Measurements from ENCODE around the gene CTDSPL. TPM values are rescaled to one million over a fixed set of nuclear protein-coding genes. Genes with fewer than 3 reads are reported as not detected.

Gene CTDSPL
- total and polyA plus RNA-seq, 4 donors: 8.4 to 17.2 (median 14.2) TPM

- peak overlapping the region; percentile 72 to 89 for H3K9ac ChIP-seq (ENCODE audit: low read depth in 1 of 2, low read length in 2 of 2)
Measured at GRCh38 chr3:37963635-37964034, 102.0 kb downstream of the CTDSPL start.

More at GRCh38 chr3:37963635-37964034, 102.0 kb downstream of the CTDSPL start:
- TF ChIP-seq NR2F2 (IDR thresholded peaks at IDR 0.05) (no peak), REST (IDR thresholded peaks at IDR 0.05) (peak; percentile 57), FOXA1 (IDR thresholded peaks at IDR 0.05) (no peak), TAF1 (conservative IDR thresholded peaks at IDR 0.05) (peak; percentile 84), RAD21 (IDR thresholded peaks at IDR 0.05) (peak in 1 of 2 donors; percentile 45), RXRA (IDR thresholded peaks at IDR 0.05) (peak in 1 of 2 donors; percentile 7), HNF4G (IDR thresholded peaks at IDR 0.05) (no peak), CTCF (IDR thresholded peaks at IDR 0.05; ENCODE audit: low read depth, low read length, missing input control) (peak; percentile 13), FOXA2 (IDR thresholded peaks at IDR 0.05) (peak; percentile 20), SP1 (IDR thresholded peaks at IDR 0.05) (no peak), ATF3 (IDR thresholded peaks at IDR 0.05) (peak; percentile 17), YY1 (IDR thresholded peaks at IDR 0.05) (no peak), ZBTB33 (IDR thresholded peaks at IDR 0.05) (peak; percentile 19)
- Histone ChIP-seq H3K9me3 (ENCODE audit: control insufficient read depth in 4 of 4, low read length in 3 of 4) (no peaks in the 10 kb centered on the region), H3K4me1 (ENCODE audit: control insufficient read depth in 4 of 4, insufficient read depth in 4 of 4, low read length in 3 of 4) (peaks cover 7 to 54% (median 38%) of the 10 kb centered on the region in 4 donors), H3K4me3 (ENCODE audit: low read depth in 1 of 3, low read length in 3 of 3) (no peak overlapping the region), H3K36me3 (ENCODE audit: control insufficient read depth in 4 of 4, insufficient read depth in 3 of 4, low read depth in 1 of 4, low read length in 3 of 4) (no peaks in the 10 kb centered on the region), H3K27ac (ENCODE audit: low read depth in 1 of 2, low read length in 2 of 2) (peak overlapping the region; percentile 90 to 98), H3K27me3 (ENCODE audit: control insufficient read depth in 4 of 4, insufficient read depth in 4 of 4, low read length in 3 of 4) (no peaks in the 10 kb centered on the region)
- 30% methylated on average over 3 of the region's 3 CpGs for WGBS
- no peak for DNase-seq (ENCODE audit: low spot score)
